ENCODE measurements around the gene SDR39U1. TPM values are rescaled to one million over a fixed set of nuclear protein-coding genes. Genes with fewer than 3 reads are reported as not detected.

Gene SDR39U1
- total and polyA plus RNA-seq, 10 of the 15 experiments (the other 5 are each of a cell fraction or from before 2014, with no cell fraction given) = 14.0 to 89.3 (median 42.2) TPM

DNA sequence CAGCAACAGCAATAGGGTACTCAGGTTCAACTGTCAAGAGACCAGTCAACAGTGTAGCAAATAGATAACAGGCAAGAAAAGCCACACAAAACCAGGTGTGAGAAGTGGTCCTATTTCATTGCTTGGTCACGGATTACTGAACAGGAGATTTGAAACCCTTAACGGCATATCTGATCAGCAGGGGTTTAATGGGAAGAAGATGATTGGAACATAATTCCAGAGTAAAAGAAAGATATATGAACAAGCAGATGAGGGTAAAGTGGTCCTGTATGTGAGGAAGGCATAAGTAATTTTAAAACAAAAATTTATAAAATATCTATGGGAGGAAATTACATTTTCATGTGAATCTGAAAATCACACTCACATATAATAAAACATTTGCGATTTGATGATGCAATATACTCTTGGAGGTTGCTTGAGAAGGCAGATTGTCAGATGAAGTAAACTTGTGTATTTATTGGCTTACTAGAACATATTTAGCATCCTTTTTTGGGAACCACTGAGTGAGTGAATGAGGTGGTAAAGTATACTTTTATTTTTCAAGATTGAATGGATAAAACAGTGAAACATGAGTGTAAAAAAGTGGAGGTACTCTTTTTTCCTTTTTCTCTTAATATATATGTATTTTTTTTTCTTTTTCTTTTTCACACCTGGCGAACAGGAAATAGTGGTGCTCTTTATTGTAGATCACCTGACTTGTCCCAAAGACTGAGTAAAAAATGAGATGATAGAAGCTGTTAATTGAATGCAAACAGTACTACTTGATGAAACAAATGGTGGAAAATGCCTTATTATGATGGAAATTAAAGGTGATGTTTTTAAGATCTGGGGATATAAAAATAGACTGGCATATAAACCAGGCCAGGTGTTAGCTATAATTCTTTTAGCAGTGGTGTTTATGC is 21.6 kb upstream of the SDR39U1 start:
- Histone ChIP-seq H3K36me3 (ENCODE audit: control insufficient read depth in 2 of 2, insufficient read depth in 2 of 2, low read length in 1 of 2) (no peaks in the 10 kb centered on the region), H3K4me3 (no peak overlapping the region), H3K4me2 (ENCODE audit: control insufficient read depth, insufficient read depth) (peak overlapping the region; percentile 42; the same call in 1 of the 2 replicates), H3K27me3 (replicated peaks in 1 of 2; ENCODE audit: control insufficient read depth in 2 of 2, insufficient read depth in 2 of 2, low read length in 1 of 2) (no peaks in the 10 kb centered on the region), H3K27ac (ENCODE audit: control insufficient read depth, insufficient read depth) (peak overlapping the region; percentile 31), H4K20me1 (ENCODE audit: control insufficient read depth, insufficient read depth) (no peaks in the 10 kb centered on the region), H3K79me2 (ENCODE audit: control insufficient read depth, insufficient read depth, low read length) (no peaks in the 10 kb centered on the region), H2AFZ (ENCODE audit: control insufficient read depth, low read depth, low read length) (no peak overlapping the region), H3K9me3 (replicated peaks; ENCODE audit: control insufficient read depth, insufficient read depth, low read length) (no peaks in the 10 kb centered on the region), H3K9ac (ENCODE audit: control insufficient read depth, insufficient read depth, low read length) (no peak overlapping the region), H3K4me1 (ENCODE audit: control insufficient read depth, insufficient read depth, low read length) (peaks cover 7% of the 10 kb centered on the region)
- ATAC-seq = peak; percentile 48
- intact Hi-C loops (cut with micrococcal nuclease; ENCODE audit: unreplicated experiment) = no loop called here
- WGBS (ENCODE audit: insufficient coverage, insufficient replicate concordance, low lambda C conversion rate, missing lambda C conversion rate) = 75% methylated on average over 4 of the region's 4 CpGs
- no TSS peak for BruUV-seq (replicated peaks)
- no peak for DNase-seq (ENCODE audit: low read depth, low spot score)
- peak; percentile 52 for FAIRE-seq
- CTCF ChIA-PET = interaction anchor here (0.7 to 1.1 kb wide), 2 partner anchors 28 to 1100 kb away, joined by 3 read pairs; no protein-coding TSS in a partner anchor
- POLR2A ChIA-PET = no interaction called here
- RAD21 ChIA-PET (ENCODE audit: unreplicated experiment) = no interaction called here
- SMC1A ChIA-PET (ENCODE audit: uncharacterized antibody, unreplicated experiment) = no interaction called here
- in situ Hi-C loops (cut with MboI) = loop anchor here (5.0 kb wide), 1 partner anchor 48 kb away; no protein-coding TSS in a partner anchor
- no peak for TF ChIP-seq EED (IDR thresholded peaks at IDR 0.05; ENCODE audit: low read depth)
- TF ChIP-seq ZNF207 (IDR thresholded peaks at IDR 0.05; ENCODE audit: borderline replicate concordance) = no peak
- TF ChIP-seq POU2F2 (IDR thresholded peaks at IDR 0.05; ENCODE audit: borderline replicate concordance, low read depth, low read length) = no peak
- no peak for TF ChIP-seq MTA2 (IDR thresholded peaks at IDR 0.05; ENCODE audit: low read depth)
- TF ChIP-seq, protein P1, sequence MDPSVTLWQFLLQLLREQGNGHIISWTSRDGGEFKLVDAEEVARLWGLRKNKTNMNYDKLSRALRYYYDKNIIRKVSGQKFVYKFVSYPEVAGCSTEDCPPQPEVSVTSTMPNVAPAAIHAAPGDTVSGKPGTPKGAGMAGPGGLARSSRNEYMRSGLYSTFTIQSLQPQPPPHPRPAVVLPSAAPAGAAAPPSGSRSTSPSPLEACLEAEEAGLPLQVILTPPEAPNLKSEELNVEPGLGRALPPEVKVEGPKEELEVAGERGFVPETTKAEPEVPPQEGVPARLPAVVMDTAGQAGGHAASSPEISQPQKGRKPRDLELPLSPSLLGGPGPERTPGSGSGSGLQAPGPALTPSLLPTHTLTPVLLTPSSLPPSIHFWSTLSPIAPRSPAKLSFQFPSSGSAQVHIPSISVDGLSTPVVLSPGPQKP (IDR thresholded peaks at IDR 0.05; ENCODE audit: low read depth, low read length) = no peak
- TF ChIP-seq CHD1 (IDR thresholded peaks at IDR 0.05; ENCODE audit: low read depth, low read length) = no peak
- no peak for TF ChIP-seq MTA3 (IDR thresholded peaks at IDR 0.05; ENCODE audit: borderline replicate concordance, low read length)
- TF ChIP-seq, protein P2, sequence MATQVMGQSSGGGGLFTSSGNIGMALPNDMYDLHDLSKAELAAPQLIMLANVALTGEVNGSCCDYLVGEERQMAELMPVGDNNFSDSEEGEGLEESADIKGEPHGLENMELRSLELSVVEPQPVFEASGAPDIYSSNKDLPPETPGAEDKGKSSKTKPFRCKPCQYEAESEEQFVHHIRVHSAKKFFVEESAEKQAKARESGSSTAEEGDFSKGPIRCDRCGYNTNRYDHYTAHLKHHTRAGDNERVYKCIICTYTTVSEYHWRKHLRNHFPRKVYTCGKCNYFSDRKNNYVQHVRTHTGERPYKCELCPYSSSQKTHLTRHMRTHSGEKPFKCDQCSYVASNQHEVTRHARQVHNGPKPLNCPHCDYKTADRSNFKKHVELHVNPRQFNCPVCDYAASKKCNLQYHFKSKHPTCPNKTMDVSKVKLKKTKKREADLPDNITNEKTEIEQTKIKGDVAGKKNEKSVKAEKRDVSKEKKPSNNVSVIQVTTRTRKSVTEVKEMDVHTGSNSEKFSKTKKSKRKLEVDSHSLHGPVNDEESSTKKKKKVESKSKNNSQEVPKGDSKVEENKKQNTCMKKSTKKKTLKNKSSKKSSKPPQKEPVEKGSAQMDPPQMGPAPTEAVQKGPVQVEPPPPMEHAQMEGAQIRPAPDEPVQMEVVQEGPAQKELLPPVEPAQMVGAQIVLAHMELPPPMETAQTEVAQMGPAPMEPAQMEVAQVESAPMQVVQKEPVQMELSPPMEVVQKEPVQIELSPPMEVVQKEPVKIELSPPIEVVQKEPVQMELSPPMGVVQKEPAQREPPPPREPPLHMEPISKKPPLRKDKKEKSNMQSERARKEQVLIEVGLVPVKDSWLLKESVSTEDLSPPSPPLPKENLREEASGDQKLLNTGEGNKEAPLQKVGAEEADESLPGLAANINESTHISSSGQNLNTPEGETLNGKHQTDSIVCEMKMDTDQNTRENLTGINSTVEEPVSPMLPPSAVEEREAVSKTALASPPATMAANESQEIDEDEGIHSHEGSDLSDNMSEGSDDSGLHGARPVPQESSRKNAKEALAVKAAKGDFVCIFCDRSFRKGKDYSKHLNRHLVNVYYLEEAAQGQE (IDR thresholded peaks at IDR 0.05; ENCODE audit: low read depth, low read length) = no peak
- TF ChIP-seq RBBP5 (conservative IDR thresholded peaks at IDR 0.05) = no peak
- no peak for TF ChIP-seq IRF4 (IDR thresholded peaks at IDR 0.05; ENCODE audit: low read depth, low read length)
- TF ChIP-seq EGR1 (IDR thresholded peaks at IDR 0.05; ENCODE audit: borderline replicate concordance in 1 of 2, low read depth in 2 of 2, low read length in 2 of 2) = no peak
- no peak for TF ChIP-seq IKZF1 (conservative IDR thresholded peaks at IDR 0.05)
- TF ChIP-seq POLR2A (IDR thresholded peaks at IDR 0.05; ENCODE audit: low read depth, low read length) = no peak
- no peak for TF ChIP-seq BACH1 (IDR thresholded peaks at IDR 0.05; ENCODE audit: borderline replicate concordance)
- no peak for TF ChIP-seq CREB1 (IDR thresholded peaks at IDR 0.05; ENCODE audit: low read depth)
- no peak for TF ChIP-seq MYC (IDR thresholded peaks at IDR 0.05; ENCODE audit: insufficient read depth, insufficient read length, insufficient replicate concordance, low read length, severe bottlenecking)
- TF ChIP-seq ZZZ3 (IDR thresholded peaks at IDR 0.05; ENCODE audit: control insufficient read depth, insufficient read length, low read depth) = no peak
- TF ChIP-seq, protein P3, sequence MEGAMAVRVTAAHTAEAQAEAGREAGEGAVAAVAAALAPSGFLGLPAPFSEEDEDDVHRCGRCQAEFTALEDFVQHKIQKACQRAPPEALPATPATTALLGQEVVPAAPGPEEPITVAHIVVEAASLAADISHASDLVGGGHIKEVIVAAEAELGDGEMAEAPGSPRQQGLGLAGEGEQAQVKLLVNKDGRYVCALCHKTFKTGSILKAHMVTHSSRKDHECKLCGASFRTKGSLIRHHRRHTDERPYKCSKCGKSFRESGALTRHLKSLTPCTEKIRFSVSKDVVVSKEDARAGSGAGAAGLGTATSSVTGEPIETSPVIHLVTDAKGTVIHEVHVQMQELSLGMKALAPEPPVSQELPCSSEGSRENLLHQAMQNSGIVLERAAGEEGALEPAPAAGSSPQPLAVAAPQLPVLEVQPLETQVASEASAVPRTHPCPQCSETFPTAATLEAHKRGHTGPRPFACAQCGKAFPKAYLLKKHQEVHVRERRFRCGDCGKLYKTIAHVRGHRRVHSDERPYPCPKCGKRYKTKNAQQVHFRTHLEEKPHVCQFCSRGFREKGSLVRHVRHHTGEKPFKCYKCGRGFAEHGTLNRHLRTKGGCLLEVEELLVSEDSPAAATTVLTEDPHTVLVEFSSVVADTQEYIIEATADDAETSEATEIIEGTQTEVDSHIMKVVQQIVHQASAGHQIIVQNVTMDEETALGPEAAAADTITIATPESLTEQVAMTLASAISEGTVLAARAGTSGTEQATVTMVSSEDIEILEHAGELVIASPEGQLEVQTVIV (IDR thresholded peaks at IDR 0.05; ENCODE audit: borderline replicate concordance, partially characterized antibody) = no peak
